ENCODE data around the gene GRXCR1.

Gene GRXCR1

DNA sequence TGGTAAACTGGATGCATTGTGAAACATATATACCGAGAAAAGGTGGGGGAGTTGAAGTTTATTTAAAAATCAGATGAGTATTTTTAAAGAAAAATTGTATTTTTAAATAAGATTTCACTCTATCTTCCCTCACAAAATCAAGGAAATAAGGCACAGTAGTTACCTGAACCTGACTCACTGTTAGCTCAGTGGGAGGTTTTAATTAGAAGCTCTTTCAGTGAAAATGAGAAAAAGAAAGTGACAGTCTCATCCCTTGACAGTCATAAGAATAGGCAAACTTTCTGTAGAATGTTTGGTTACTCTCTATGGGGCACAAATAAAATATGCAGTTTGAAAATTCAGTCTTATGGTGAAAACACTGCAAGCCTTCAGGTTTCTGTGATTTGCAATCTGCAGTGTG, 49.7 kb downstream of the GRXCR1 start:
- FAIRE-seq, result no peak

DNA sequence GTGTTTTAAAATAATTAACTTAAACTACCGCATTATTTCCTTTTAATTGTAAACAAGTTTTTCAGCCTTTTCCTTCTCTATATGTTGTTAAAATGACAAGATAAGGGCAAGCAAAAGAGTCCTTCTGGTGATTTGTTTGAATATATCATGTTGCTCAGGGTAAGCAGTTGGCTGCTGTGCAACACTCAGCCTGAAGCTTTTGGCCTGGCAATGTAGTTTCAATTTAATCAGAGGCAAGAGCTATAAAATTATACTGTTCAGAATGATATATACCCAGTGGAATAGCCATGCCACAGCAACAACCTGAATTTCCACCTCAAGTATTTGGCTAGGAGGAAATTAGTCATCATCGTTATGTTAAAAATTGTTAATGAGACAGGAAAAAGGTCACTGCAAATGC, 53.4 kb downstream of the GRXCR1 start:
- FAIRE-seq, result no peak

DNA sequence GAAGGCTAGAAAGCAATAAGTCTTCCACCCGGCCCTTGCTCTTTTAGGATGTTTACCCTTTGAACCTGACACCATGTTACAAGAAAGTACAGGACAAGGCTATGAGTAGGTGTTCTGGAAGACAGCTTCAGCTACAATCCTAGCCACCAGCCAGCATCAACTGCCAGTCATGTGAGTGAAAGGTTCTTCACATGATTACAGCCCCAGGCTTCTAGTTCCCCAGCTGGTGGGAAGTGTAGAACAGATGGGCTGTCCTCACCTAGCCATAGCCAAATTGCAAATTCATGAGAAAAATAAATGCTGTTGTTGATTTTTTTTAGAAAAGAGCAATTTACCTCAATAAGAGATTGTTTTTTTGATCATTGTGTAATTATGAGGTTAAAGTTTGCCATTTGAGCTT, 60.8 kb downstream of the GRXCR1 start:
- no peak for FAIRE-seq

DNA sequence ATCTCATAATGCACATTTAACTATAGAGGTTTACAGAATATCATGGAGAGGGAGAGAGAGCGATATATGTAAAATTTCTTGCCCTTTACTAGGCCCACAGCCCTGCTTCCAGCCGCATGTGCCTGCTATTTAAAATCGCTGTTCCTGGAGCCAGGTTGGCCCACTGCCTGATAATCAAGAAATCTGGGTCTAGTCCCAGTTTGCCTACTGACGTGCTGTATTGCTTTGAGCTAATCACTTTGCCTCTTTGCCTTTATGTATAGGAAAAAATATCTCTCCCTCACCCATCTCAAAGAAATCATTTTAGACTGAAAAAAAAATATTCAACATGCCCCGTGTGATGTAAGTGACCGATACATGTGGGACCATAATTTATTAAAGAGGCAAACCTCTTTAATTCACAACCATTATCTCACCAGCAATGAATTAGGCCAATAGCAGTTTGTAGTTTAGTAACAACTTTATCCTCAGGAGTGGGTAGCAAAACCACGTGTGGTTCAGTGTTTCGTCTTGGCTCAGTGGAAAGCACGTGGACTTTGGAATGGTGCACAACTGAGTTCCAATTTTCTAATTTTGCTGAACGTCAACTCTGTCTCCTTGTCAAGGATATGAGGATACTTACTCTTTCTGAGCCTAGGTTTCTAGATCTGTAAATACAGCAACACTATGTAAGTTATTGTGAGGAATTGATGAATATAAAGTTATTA, 62.6 kb downstream of the GRXCR1 start:
- no peak for FAIRE-seq

DNA sequence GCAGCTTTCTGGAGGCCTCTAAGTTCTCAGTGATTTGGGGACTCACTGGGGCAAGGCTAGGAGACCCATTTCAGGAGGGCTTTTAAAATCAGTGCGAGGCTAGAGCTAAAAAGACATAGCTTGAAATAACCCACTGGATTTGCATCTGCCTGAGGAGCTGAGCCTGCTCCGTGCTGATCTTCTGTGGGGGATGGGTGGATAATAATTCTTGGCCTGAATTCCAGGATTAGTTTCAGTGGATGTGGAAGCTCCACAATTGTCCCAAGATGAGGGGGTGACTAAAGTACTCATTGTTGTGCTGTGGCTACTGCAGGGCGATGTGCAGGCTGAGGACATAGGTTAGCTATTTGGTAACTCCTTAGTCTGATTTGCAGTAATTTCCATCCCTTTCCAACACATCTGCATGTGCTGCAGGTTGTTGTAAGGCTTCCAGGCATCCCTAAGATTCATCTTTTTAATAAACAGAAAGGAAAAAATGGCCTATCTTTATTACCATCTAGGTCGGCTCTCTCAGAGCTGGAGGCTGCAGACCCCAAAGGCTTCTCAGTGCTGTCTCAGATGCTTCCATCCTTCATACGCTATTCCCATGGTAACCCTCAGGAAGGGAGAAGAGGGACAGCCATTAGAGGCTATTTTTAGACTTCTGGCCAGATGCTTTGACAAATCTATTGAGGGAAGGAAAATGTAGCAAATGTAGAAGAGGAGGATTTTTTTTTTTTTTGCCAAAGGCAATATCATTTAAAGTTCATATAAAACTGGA, 63.4 kb downstream of the GRXCR1 start:
- FAIRE-seq, result no peak

DNA sequence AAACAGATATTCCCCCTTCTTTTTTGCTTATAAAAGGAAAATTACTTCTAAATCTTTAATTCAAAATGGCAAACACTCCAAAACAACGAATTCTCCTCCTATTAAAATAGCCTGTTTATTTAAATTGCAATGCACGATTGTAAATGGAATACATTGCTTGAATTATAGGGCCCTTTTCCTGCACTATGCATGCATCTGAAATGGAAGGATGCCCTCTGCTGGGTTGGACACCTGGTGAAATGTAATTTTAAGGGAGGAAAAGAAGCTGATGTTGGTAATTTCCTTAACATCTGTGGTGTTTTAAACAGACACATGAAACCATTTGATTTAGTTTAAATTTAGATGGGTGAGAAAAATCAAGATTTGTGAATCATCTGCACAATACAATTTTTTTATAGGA, 72.8 kb downstream of the GRXCR1 start:
- FAIRE-seq, result no peak

DNA sequence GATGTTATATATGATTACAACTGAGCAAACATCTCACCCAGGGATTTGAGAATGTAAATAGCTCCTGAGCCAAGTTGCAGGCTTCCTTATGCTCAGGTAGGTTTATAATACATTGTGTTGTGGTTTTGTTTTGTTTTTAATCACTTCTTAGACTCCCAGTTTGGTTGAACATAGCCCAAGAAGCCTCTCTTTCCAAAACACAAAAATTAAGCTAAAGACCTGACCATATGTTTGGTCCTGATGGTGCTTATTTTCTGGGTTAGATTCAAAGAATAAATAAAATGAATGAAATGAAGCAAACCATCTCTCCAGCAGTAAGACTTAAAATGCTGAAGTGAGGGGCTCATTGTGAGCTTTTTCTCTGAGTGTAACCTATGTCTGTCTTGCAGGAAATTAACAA, 93.5 kb downstream of the GRXCR1 start:
- no peak for FAIRE-seq

DNA sequence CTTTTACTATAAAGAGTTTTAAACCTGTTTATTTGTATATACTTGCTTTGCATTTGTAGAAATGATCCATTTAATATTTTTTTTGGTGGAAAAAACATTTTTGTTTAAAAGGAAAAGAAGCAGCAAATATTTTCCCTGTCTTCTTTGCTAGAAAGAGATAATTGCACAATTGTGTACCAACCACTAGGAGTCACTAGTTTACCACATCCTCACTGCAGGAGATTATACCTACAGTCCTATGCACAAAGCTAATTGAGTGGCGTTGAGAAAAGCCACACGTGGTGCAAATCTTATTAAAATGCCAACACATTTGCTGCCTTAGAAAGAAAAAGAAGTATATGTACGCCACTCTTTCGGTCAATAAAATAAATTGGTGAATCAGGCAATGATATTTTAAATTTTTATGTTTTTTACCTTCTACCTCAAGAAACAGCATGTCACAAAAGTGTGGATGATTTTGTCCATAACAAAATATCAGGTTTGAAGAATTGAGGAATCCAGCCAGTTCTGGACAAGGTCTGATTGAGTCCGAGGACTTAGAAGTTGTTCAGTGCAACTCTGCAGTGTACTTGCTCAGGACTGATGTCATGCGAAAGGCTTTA, 102.9 kb downstream of the GRXCR1 start:
- peak; percentile 25 for FAIRE-seq

DNA sequence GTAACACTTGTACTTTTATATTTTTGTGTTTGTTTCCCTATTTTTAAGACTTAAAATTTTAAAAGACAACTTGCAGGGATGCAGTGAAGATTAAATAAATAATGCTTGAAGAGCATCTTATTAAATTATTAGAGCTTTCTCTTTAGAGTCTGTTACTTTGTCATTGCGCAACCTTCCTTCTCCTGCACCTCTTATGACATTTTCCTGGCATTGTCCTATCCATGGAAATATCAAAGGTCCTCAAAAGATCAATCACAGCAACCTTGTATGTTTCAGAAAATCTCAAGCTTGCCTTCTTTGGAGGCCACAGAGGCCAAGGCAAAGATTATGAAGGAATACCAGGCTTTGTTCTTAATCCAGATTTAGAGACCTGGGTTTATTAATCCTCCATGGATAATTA, 116.3 kb downstream of the GRXCR1 start:
- FAIRE-seq, result no peak

DNA sequence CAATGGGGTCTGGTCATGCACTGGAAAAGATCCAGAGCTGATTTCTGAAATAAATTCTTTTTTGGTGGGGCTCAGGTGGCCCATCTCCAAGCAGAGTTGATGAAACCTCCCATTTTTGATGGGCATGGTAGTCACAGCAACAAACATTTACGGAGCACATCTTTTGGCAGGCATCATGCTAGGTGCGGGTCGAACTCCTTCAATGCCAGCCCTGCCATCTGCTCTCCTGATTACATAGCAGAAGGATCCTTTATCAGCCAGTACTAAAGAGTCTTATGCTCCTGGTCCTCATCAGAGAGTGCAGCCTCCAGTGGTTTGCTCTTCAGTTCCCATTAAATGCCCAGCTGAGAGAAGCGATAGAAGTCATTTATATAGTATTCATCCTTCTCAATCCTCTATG, 121.7 kb downstream of the GRXCR1 start:
- no peak for FAIRE-seq

DNA sequence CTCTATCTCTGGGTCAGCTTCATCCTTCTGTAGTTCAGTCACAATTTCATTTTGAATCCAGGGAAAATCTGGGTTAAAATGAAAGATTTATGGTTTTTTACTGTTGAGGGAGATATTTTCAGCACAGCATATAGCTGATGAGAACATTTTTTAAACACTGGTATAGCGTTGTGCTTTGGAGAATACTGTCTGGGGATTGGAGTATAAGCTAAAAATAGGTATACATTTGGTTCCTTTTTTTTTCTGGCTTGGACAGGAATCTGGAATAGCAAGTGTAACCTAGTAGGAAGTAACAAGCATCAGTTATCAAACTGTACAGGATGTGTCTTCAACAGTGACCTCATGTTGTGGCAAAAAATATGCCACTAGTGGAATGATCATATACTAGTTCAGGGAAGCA, 149.1 kb downstream of the GRXCR1 start:
- no peak for FAIRE-seq

DNA sequence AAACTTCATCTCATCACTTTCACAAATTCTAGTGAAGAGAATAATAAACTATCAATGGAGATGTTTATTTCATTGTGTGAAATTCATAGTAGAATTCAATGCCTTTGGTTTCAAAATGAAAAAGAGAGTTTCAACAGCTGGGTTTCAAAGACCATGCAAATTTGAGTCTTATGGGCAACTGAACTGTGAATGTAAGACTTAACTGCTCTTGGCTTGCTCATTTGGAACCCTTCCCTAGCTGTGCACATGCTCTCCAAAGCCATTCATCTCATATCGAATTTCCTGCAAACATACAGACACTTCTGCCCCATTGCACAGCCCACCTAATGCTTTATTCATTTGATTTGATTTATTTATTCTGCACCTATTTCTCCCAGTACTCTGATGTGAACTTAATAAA, 154.5 kb downstream of the GRXCR1 start:
- no peak for FAIRE-seq

DNA sequence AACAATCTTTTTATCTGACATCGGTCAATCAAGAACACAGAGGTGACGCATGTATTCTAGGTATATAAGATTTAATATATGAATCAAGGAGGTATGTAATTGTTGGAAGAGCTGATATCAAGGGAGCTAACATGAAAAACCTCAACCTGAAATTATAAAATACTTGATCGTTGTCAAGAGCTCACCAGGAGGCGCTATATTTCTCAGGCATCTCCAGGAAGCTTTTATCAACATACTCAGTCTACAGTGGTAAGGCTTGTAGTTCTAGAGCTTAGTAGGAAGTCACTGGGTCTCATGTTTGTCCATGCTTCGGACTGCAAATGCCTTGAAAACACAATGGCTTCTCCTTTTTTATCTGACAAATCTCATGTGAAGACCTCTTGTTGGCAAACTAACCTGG, 156.1 kb downstream of the GRXCR1 start:
- FAIRE-seq, result no peak

DNA sequence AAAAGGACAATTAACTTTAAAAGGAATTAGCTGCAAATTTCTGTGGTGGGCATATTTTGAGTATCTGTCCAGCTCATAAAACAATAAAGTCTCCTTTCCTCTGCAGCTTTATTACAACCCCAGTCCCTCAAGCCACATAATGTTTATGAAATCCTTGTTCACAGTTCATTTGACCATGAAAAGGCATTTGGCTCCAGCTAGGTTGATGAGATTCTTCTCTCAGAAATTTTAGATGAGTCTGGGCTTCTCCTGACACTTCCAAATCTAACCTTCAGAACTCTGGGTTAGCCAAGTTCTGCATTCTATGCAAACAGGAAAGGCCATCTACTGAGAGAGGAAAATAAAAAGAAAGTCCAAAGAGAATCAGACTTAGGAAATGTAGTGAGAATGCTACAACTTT, 156.8 kb downstream of the GRXCR1 start:
- FAIRE-seq, result no peak

DNA sequence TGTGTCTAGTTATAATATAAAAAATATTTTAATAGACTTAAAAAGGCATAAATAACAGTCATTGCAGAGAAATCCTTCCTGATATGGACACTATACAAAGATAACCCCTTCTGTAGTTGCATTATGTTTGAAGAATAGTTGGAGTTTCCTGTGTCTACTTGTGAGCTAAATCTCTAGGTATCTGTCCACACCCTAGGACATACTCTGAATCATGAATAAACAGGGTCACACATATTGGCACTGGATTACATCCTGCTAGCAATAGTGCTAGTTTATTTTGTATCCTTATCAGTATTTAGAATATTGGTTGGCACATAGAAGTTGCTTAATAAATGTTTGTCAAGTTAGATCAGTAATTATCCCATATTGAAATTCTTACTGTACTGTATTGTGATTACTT, 173.9 kb downstream of the GRXCR1 start:
- FAIRE-seq, result no peak

DNA sequence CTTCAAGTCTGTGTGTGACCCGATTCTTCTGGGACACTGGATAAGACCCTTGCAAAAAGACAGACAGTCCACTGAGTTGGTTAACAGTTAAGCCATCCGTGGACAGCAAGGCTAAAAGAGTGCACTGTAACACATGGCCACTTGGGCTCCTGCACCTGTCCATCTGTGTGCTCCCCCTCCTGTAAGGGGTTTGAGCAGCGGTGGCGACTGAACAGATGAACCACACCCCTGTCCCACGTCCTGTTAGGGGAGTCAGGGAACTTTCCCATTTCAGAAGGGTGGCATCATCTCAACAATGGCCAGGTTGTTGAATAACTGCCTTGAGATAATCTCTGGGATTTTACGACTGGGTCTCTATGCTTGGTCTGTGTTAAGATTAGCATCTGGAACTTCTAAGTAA, 178.6 kb downstream of the GRXCR1 start:
- FAIRE-seq, result no peak
